Dermis blood vessel endothelial cell (primary cell): ENCODE data around the gene SEPTIN12. TPM values are rescaled to one million over a fixed set of nuclear protein-coding genes. Genes with fewer than 3 reads are reported as not detected.

Experiments used
- total RNA-seq: library from RNA; depleted of rRNA; stranded (reverse); fragments of >200 nt; gene quantifications from 2 replicates; pipeline ENCODE4 v1.2.3, GENCODE V29; 2014

Gene SEPTIN12
- total RNA-seq, 1 donor from 2014 or later = not detected

Other genes with a start within 250 kb of the SEPTIN12 start
- 12.9 and 17.3 TPM in 2 replicates for gene CDIP1, start 249.6 kb downstream of the SEPTIN12 start, total RNA-seq
- not detected in 2 replicates for gene C16orf96, start 232.0 kb downstream of the SEPTIN12 start, total RNA-seq
- gene UBALD1, start 173.5 kb downstream of the SEPTIN12 start, total RNA-seq = 5.9 and 13.4 TPM in 2 replicates
- 29.3 and 46.0 TPM in 2 replicates for gene MGRN1, start 163.5 kb downstream of the SEPTIN12 start, total RNA-seq
- gene NUDT16L1, start 94.8 kb downstream of the SEPTIN12 start, total RNA-seq = 34.4 and 39.0 TPM in 2 replicates
- gene ANKS3, start 54.1 kb downstream of the SEPTIN12 start, total RNA-seq = 14.8 and 29.3 TPM in 2 replicates
- gene DNAAF8, start 53.8 kb downstream of the SEPTIN12 start, total RNA-seq = 0.70 and 1.7 TPM in 2 replicates
- 9.7 and 10.9 TPM in 2 replicates for gene ZNF500, start 21.2 kb downstream of the SEPTIN12 start, total RNA-seq
- gene SMIM22, start 7.0 kb upstream of the SEPTIN12 start, total RNA-seq = not detected in 2 replicates
- 22.5 and 22.8 TPM in 2 replicates for gene ROGDI, start 14.3 kb upstream of the SEPTIN12 start, total RNA-seq
- gene GLYR1, start 58.9 kb upstream of the SEPTIN12 start, total RNA-seq = 85.6 and 103 TPM in 2 replicates
- 30.1 and 44.6 TPM in 2 replicates for gene UBN1, start 59.1 kb upstream of the SEPTIN12 start, total RNA-seq
- 3.6 and 7.0 TPM in 2 replicates for gene PPL, start 148.8 kb upstream of the SEPTIN12 start, total RNA-seq
- 0.14 TPM in 1 of 2 replicates, not detected in the other for gene SEC14L5, start 170.0 kb upstream of the SEPTIN12 start, total RNA-seq
- gene NAGPA, start 245.6 kb upstream of the SEPTIN12 start, total RNA-seq = 34.8 and 35.9 TPM in 2 replicates